HG03135 (cell line): ENCODE results near the gene NPY2R.

ENCODE experiments used
- ATAC-seq: cut with Tn5 transposase; IDR thresholded peaks from one replicate; pipeline ENCODE4 v1.9.1; 2021; ENCODE audit warnings: mild to moderate bottlenecking, moderate library complexity; ENCODE audit not compliant: unreplicated experiment

Gene NPY2R

DNA sequence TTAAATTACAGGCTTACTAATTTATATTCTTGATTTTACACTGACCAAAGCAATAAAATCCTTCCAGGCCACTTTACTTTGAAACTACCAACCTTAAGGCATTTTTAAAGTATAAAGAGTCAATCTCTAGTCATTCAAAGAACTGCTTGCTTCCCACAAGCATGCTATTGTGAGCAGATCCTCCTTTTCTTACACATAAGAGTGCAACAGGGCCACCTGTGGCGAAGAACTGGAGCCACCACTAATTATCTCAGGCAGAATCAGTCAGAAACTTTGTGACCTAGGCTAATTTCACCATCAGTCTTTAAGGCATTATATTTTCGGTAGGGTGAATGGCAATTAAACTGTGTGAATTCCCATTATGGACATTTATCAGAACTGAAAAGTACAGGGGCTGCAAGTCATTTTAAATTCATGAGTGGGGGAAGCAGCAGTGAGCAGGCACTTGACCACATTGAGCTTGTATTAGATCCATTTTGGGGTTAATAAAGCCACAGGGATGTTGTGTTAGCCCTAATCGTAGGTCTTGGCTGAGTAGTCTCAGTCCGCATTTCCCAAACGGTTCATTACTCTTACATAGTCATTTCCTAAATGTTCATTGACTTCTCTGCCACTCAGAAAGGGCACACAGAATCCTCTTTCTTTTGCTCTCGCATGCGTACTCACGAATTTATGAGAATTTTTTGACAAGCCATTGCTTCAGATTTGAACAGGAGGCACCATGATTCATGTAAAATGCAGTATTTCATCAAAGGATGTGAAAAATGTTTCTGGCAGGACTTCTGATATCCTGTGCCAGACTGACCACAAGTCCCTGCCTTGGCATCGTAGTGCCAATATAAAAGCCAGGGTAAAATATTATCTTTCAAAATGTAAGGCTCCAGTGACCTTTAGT lies 39.8 kb downstream of the NPY2R start:
- no peak for ATAC-seq

DNA sequence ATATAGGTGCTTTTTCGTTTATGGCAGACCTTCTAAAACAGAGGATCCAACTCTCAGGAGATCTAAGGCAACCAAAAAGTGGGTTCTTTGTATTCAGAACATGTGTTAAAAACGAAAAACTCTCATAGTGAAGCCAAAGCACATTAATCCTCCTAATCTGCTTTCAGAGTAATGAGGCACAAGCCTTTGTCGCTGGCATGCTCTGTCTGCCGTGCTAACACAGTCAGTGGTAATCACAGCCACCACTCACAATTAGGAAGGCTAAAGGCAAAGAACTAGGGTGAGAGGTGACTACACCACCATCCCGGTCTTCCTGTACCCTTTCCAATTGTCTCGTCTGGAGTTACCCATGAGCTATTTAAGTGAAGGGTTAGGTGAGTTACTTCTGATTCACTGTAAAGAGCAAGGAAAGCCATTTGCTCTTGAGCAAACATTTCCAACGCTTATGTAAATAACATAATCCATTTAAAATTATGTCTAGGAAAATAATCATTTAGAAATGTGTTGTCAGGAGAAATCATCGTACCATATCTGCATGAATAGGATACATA lies 40.7 kb downstream of the NPY2R start:
- ATAC-seq = no peak

DNA sequence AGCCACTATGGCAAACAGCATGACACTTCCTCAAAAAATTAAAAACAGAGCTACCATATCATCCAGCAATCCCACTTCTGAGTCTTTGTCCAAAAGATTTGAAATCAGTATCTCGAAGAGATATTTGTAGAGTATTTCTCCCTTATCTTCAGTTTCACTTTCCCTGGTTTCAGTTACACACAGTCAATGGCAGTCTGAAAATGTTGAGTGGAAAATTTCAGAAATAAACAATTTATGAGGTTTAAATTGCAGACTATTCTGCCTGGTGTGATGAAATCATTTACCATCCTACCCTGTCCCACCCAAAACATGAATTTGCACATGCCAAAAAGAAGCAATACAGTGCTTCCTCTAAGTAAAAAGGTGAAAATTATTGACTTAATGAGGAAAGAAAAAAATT lies 43.9 kb downstream of the NPY2R start:
- no peak for ATAC-seq

DNA sequence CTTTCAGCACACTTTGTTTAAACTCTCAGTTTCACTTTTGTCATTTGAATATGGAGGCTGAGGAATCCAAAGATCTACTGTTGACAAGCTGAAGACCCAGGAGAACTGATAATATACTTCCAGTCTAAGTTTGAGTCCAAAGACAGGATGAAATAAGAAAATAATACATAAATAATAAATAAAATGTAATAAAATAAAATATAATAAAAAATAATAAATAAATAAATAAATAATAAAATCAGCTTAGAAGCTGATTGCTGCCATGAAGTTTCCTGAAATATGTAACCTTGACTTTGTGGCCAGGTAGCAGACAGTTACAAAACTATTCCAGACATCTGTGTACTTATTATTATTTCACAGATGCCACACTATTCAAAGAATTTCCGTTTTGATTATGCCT lies 55.0 kb downstream of the NPY2R start:
- no peak for ATAC-seq

DNA sequence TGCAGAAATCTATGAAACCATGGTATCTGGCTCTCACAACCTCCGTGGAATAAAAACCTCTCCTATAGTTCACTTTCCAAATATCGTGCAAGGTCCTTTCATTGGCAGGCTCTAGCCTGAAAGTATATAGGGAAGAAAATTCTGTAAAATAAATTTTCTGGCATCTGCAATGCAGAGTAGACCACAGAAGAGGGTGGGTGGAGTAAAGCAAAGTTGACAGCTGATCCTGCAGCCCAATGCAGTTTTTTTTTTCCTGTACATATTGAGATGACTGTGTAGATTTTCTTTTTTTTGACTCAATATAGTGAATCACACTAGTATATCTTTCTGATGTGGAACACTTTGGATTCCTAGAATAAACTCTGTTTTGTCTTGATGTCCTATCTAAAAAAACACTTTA lies 56.7 kb downstream of the NPY2R start:
- ATAC-seq = no peak
